ENCODE results near the gene PDILT. TPM values are rescaled to one million over a fixed set of nuclear protein-coding genes. Genes with fewer than 3 reads are reported as not detected.
"Not testable (repeated sequence)": the region's sequence is repeated elsewhere in the genome, so short reads cannot be mapped to it uniquely, and the experiment has no call there.

The PDILT gene
- total RNA-seq, 1 experiment from 2014 or later: not detected

GRCh38 chr16:20323591-20324117 is 80.9 kb downstream of the PDILT start:
- BruUV-seq (replicated peaks): no TSS peak
- H3K9me3 ChIP-seq (ENCODE audit: low read length): no peaks in the 10 kb centered on the region
- CTCF ChIA-PET: no interaction called here
- TF ChIP-seq EZH2phosphoT487 (IDR thresholded peaks at IDR 0.05; ENCODE audit: borderline replicate concordance, low read length): no peak
- TF ChIP-seq, protein P1, sequence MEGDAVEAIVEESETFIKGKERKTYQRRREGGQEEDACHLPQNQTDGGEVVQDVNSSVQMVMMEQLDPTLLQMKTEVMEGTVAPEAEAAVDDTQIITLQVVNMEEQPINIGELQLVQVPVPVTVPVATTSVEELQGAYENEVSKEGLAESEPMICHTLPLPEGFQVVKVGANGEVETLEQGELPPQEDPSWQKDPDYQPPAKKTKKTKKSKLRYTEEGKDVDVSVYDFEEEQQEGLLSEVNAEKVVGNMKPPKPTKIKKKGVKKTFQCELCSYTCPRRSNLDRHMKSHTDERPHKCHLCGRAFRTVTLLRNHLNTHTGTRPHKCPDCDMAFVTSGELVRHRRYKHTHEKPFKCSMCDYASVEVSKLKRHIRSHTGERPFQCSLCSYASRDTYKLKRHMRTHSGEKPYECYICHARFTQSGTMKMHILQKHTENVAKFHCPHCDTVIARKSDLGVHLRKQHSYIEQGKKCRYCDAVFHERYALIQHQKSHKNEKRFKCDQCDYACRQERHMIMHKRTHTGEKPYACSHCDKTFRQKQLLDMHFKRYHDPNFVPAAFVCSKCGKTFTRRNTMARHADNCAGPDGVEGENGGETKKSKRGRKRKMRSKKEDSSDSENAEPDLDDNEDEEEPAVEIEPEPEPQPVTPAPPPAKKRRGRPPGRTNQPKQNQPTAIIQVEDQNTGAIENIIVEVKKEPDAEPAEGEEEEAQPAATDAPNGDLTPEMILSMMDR (conservative IDR thresholded peaks at IDR 0.05; ENCODE audit: low read depth, low read length): no peak
- no peak for TF ChIP-seq EZH2 (IDR thresholded peaks at IDR 0.05; ENCODE audit: low read length, unreplicated experiment)
- H3K4me2 ChIP-seq (ENCODE audit: low read length): no peak overlapping the region
- no peak overlapping the region for H3K9ac ChIP-seq (ENCODE audit: low read length)
- POLR2A ChIA-PET (ENCODE audit: unreplicated experiment): no interaction called here
- no peaks in the 10 kb centered on the region for H3K9me2 ChIP-seq (replicated peaks; ENCODE audit: low read length)
- H3K27me3 ChIP-seq (ENCODE audit: low read length): no peaks in the 10 kb centered on the region
- ATAC-seq (no peak), DNase-seq (no peak)
- no peaks in the 10 kb centered on the region for H4K20me1 ChIP-seq (ENCODE audit: low read length)
- no peak overlapping the region for H2AFZ ChIP-seq (ENCODE audit: low read length)
- H3K79me2 ChIP-seq (ENCODE audit: low read length): no peaks in the 10 kb centered on the region
- no peaks in the 10 kb centered on the region for H3F3A ChIP-seq (ENCODE audit: low read length, unreplicated experiment)
- H3K4me1 ChIP-seq (ENCODE audit: insufficient read depth, low read length): no peaks in the 10 kb centered on the region
- no peaks in the 10 kb centered on the region for H3K36me3 ChIP-seq (ENCODE audit: low read depth, low read length)
- no peak overlapping the region for H3K27ac ChIP-seq (ENCODE audit: low read length)
- H3K4me3 ChIP-seq (ENCODE audit: low read length): no peak overlapping the region
- intact Hi-C loops (cut with micrococcal nuclease): no loop called here

DNA sequence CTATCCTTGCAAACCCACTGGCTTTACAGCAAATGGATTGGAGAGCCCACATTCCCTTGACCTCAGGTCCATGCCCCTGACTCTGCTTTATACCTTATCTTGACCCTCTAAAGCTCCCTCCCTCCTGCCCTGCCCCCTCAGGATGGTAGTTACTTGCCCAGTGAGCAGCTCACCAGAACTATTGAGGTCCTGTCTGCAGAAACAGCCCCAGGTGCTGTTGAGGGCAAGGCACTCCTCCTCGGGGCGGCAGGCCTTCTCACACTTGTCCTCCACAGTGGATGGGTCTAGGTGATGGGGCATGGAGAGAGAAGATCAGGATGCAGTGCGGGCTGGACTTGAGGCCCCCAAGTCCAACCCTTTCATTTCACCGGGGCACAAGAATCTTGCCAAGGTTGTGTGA is 81.8 kb downstream of the PDILT start:
- Histone ChIP-seq H3K36me3 (ENCODE audit: low read depth, low read length) (no peaks in the 10 kb centered on the region), H3K27ac (ENCODE audit: low read length) (no peak overlapping the region), H2AFZ (ENCODE audit: low read length) (no peak overlapping the region), H3K4me1 (ENCODE audit: insufficient read depth, low read length) (no peaks in the 10 kb centered on the region), H3K79me2 (ENCODE audit: low read length) (no peaks in the 10 kb centered on the region), H3K4me2 (ENCODE audit: low read length) (no peak overlapping the region), H3K4me3 (ENCODE audit: low read length) (no peak overlapping the region), H3F3A (ENCODE audit: low read length, unreplicated experiment) (no peaks in the 10 kb centered on the region), H4K20me1 (ENCODE audit: low read length) (no peaks in the 10 kb centered on the region), H3K27me3 (ENCODE audit: low read length) (no peaks in the 10 kb centered on the region), H3K9ac (ENCODE audit: low read length) (no peak overlapping the region), H3K9me2 (replicated peaks; ENCODE audit: low read length) (no peaks in the 10 kb centered on the region), H3K9me3 (ENCODE audit: low read length) (no peaks in the 10 kb centered on the region)
- intact Hi-C loops (cut with micrococcal nuclease): no loop called here
- CTCF ChIA-PET: no interaction called here
- ATAC-seq (no peak), DNase-seq (no peak)
- TF ChIP-seq, protein P1 (conservative IDR thresholded peaks at IDR 0.05; ENCODE audit: low read depth, low read length): no peak
- no peak for TF ChIP-seq EZH2 (IDR thresholded peaks at IDR 0.05; ENCODE audit: low read length, unreplicated experiment)
- TF ChIP-seq EZH2phosphoT487 (IDR thresholded peaks at IDR 0.05; ENCODE audit: borderline replicate concordance, low read length): no peak
- POLR2A ChIA-PET (ENCODE audit: unreplicated experiment): no interaction called here
- BruUV-seq (replicated peaks): no TSS peak

DNA sequence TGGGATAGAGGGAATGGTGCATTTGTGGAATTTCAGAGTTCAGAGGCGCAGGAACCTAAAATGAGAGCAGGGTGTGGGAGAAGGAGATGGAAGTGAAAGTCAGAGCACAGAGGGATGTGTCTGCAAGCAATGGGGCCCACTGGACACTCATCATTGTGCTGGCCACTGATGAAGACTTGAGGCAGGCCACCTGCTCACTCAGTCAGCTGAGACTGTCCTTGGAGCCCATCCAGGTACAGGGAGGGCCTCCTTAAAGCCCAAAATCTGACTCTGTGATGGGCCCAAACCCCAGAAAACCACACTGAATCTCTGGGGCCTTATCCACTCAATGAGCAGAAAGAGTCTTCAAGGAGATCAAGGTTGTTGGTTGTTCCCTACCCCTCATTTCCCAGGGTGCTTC is 82.9 kb downstream of the PDILT start:
- Histone ChIP-seq H3K36me3 (ENCODE audit: low read depth, low read length) (no peaks in the 10 kb centered on the region), H3K9ac (ENCODE audit: low read length) (no peak overlapping the region), H4K20me1 (ENCODE audit: low read length) (no peaks in the 10 kb centered on the region), H3K4me2 (ENCODE audit: low read length) (no peak overlapping the region), H3K27me3 (ENCODE audit: low read length) (no peaks in the 10 kb centered on the region), H3K4me3 (ENCODE audit: low read length) (no peak overlapping the region), H2AFZ (ENCODE audit: low read length) (no peak overlapping the region), H3K27ac (ENCODE audit: low read length) (no peak overlapping the region), H3K79me2 (ENCODE audit: low read length) (no peaks in the 10 kb centered on the region), H3K9me3 (ENCODE audit: low read length) (no peaks in the 10 kb centered on the region), H3K4me1 (ENCODE audit: insufficient read depth, low read length) (no peaks in the 10 kb centered on the region), H3K9me2 (replicated peaks; ENCODE audit: low read length) (no peaks in the 10 kb centered on the region), H3F3A (ENCODE audit: low read length, unreplicated experiment) (no peaks in the 10 kb centered on the region)
- CTCF ChIA-PET: no interaction called here
- no TSS peak for BruUV-seq (replicated peaks)
- POLR2A ChIA-PET (ENCODE audit: unreplicated experiment): no interaction called here
- intact Hi-C loops (cut with micrococcal nuclease): no loop called here
- no peak for TF ChIP-seq EZH2 (IDR thresholded peaks at IDR 0.05; ENCODE audit: low read length, unreplicated experiment)
- TF ChIP-seq, protein P1 (conservative IDR thresholded peaks at IDR 0.05; ENCODE audit: low read depth, low read length): no peak
- TF ChIP-seq EZH2phosphoT487 (IDR thresholded peaks at IDR 0.05; ENCODE audit: borderline replicate concordance, low read length): no peak
- DNase-seq (no peak), ATAC-seq (no peak)

GRCh38 chr16:20321051-20321450 is 83.5 kb downstream of the PDILT start:
- H4K20me1 ChIP-seq (ENCODE audit: low read length); BruUV-seq (replicated peaks); H3K9me3 ChIP-seq (ENCODE audit: low read length); H3K27me3 ChIP-seq (ENCODE audit: low read length); H3K4me2 ChIP-seq (ENCODE audit: low read length); DNase-seq; H2AFZ ChIP-seq (ENCODE audit: low read length); H3K36me3 ChIP-seq (ENCODE audit: low read depth, low read length); H3K4me1 ChIP-seq (ENCODE audit: insufficient read depth, low read length); ATAC-seq; POLR2A ChIA-PET (ENCODE audit: unreplicated experiment); H3K9ac ChIP-seq (ENCODE audit: low read length); H3K4me3 ChIP-seq (ENCODE audit: low read length); H3F3A ChIP-seq (ENCODE audit: low read length, unreplicated experiment); CTCF ChIA-PET; H3K79me2 ChIP-seq (ENCODE audit: low read length); intact Hi-C loops (cut with micrococcal nuclease); H3K9me2 ChIP-seq (replicated peaks; ENCODE audit: low read length); H3K27ac ChIP-seq (ENCODE audit: low read length): not testable (repeated sequence)
